T47D (cell line): ENCODE measurements around the gene RRM2.
"Not testable (repeated sequence)": the region's sequence is repeated elsewhere in the genome, so short reads cannot be mapped to it uniquely, and the experiment has no call there.

Experiments used
- DNase-seq, 2 experiments: peaks; one replicate each; pipeline versions ENCODE4 v3.0.0 to v3.0.0-alpha.2; 2011 to 2012; ENCODE audit warnings: low read depth in 1 of 2, low spot score in 1 of 2
- JUND ChIP-seq: IDR thresholded peaks from 2 replicates; pipeline ENCODE4 v1.6.1; 2012; ENCODE audit warnings: low read depth
- in situ Hi-C: cut with HindIII; loops from 2 replicates; pipeline ENCODE4 v1.10.0; 2016; ENCODE audit warnings: low sequenced_read_pairs, low pct_unique_long_range_greater_than_20kb

The RRM2 gene

GRCh38 chr2:10083692-10084211, 38.8 kb upstream of the RRM2 start:
- in situ Hi-C loops, result no loop called here
- no peak for TF ChIP-seq JUND
- DNase-seq, result no peak

DNA sequence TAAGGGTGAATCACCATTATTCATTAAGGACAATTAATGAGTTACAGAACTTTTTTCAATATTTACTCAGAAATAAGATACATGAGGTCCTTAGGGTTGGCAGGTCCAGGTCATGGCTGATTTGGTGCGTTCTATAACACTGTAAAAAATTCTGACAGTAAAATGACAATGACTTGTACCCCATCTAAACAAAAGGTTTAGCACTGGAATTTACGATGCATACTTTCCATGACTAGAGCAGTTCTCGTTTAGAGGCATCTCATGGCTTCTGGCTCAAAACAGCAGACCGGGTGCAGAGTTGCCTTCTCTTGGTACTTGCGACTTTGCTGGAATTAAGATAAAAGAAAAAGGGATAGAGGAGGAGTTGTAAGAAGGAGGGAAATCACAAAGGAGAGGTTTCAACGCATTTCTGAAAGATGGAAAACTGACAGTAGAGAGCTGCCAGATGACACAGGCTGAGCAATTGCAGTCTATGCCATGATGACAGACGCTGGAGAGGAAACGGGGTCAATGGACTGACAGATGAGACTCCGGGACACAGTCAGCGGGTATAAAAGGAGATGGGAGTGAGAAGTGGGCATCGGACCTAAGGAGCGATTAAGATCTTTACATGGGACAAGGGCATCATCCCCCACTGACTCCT, 38.2 kb upstream of the RRM2 start:
- in situ Hi-C loops, result no loop called here
- no peak for TF ChIP-seq JUND
- no peak for DNase-seq

GRCh38 chr2:10085043-10085667, 37.4 kb upstream of the RRM2 start:
- no peak for TF ChIP-seq JUND
- no peak for DNase-seq
- in situ Hi-C loops, result no loop called here

- no peak for TF ChIP-seq JUND
Measured at GRCh38 chr2:10085668-10086059, 36.9 kb upstream of the RRM2 start.

GRCh38 chr2:10086950-10087349, 35.6 kb upstream of the RRM2 start:
- DNase-seq, result peak in 1 of 2 experiments; percentile 48
- in situ Hi-C loops, result no loop called here
- no peak for TF ChIP-seq JUND

More at GRCh38 chr2:10085668-10086059, 36.9 kb upstream of the RRM2 start:
- no peak for DNase-seq
- in situ Hi-C loops, result no loop called here

DNA sequence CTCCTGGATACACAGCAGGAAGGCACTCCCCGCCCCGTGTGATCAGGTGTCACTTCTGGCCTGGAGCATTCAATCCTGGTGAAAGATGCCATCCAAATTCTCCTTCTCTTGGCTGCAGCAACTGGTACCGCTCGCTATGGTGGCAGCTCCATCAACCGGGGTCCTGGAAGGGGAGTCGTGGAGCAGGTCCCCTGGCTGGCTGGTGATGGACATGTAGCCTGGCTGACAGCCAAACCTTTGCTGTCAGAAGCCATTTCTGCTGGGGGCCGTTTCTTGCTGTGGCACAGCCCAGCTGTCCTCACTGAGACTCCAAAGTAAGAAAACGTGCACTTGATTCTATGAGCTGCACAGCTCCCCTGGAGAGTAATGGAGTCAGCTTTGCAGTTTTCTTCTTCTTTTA, 35.2 kb upstream of the RRM2 start:
- in situ Hi-C loops, result no loop called here
- DNase-seq, result no peak
- TF ChIP-seq JUND, result no peak

DNA sequence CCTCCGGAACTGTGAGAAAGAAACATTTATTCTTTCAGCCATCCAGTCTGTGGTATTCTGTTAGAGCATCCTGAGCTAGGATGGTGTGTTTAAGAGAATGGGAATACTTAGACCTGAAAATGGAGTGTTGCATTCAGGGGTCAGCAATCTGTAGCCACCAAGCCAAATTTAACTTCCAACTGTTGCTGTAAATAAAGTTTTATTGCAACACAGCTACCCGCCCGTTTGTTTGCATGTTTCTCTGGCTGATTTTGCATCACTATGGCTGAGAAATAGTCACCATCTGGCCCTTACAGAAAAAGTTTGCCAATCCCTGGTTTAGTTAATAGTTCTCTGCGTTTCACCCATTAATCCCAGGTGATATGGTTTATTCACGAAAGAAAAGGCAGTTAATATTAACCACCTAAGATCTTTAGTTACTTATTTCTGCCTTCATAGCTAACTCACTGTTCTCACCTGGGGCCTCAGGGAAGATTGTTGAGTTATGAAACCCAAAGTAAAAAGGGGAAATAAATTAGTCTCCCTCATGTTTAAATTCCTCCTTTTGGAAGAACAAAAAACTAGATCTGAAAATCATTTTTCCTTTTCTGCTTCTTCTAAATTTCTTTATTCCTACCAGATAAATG, 32.9 kb upstream of the RRM2 start:
- no peak for DNase-seq
- TF ChIP-seq JUND, result no peak
- in situ Hi-C loops, result no loop called here

DNA sequence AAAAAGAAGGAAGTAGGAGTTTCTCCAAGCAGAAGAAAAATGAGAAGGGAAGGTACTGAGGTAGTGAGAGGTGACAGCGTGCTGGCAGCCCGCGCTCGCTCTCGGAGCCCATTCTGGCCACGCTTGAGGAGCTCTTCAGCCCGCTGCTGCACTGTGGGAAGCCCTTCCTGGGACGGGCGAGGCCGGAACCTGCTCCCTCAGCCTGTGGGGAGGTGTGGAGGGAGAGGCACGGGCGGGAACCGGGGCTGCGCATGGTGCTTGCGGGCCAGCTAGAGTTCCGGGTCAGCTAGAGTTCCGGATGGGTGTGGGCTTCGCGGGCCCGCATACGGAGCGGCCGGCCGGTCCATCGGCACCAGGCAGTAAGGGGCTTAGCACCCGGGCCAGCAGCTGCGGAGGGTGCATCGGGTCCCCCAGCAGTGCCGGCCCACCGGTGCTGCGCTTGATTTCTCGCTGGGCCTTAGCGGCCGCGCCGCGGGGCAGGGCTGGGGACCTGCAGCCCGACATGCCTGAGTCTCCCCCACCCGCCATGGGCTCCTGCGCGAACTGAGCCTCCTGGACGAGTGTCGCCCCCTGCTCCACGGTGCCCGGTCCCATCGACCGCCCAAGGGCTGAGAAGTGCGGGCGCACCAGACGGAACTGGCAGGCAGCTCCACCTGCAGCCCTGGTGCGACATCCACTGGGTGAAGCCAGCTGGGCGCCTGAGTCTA, 31.2 kb upstream of the RRM2 start:
- in situ Hi-C loops, result no loop called here
- TF ChIP-seq JUND, result no peak
- no peak for DNase-seq

GRCh38 chr2:10091889-10092244, 30.7 kb upstream of the RRM2 start:
- in situ Hi-C loops, DNase-seq: not testable (repeated sequence)

DNA sequence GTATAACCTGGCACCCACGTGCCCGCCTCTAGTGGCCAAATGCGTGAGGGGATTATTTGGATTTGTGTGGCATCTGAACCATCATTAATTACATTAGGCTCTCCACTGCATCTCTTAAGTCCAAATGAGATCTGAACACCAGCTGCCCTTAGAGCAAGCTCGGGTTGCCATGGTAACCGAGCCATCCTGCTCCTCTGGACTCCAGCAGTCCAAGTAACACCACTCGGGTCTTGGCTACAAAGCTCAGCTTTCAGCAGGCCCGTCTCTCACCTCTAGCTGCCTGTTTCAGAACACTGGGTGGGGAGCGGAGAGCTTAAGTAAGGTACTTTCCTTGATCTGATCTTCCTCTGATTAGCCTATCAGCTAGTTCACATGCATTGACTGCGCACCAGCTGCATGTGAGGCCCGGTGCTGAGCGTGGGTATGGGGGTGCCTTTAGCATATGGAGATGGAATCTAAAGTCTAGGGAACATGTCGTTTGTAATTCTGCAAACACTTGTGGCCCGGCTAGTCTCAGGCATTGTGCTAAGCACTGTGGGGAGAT, 28.2 kb upstream of the RRM2 start:
- in situ Hi-C loops, result no loop called here
- TF ChIP-seq JUND, result no peak
- DNase-seq, result no peak

DNA sequence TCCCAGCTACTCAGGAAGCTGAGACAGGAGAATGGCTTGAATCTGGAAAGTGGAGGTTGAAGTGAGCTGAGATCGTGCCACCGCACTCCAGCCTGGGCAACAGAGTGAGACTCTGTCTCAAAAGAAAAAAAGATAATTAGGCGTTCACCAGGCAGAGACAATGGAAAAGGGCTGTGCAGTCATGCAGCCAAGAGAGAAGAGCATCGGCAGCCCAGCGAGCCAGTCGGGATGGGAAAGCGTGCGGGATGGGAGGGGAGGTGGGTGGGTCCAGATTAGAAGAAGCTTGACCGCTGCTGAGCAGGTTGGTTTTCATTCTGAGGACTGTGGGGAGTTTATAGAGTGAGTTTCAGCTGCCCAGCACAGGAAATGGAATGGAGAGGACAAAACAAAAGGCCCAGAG, 27.4 kb upstream of the RRM2 start:
- DNase-seq, result no peak
- in situ Hi-C loops, result no loop called here
- no peak for TF ChIP-seq JUND

GRCh38 chr2:10096641-10097040, 25.9 kb upstream of the RRM2 start:
- TF ChIP-seq JUND, result no peak
- in situ Hi-C loops, result no loop called here
- DNase-seq, result no peak
